ENCODE results near the gene LSM4. TPM values are rescaled to one million over a fixed set of nuclear protein-coding genes. Genes with fewer than 3 reads are reported as not detected.
"Not testable (repeated sequence)": the region's sequence is repeated elsewhere in the genome, so short reads cannot be mapped to it uniquely, and the experiment has no call there.

The LSM4 gene
- polyA plus RNA-seq, 1 donor from 2014 or later, result 137 TPM

- H3K27me3 Mint-ChIP-seq, H3K4me1 Mint-ChIP-seq, H3K27ac Mint-ChIP-seq, H3K9me3 Mint-ChIP-seq: not testable (repeated sequence)
- Mint-ChIP-seq H3K36me3 (peaks cover 12% of the 10 kb centered on the region), H3K4me3 (peak overlapping the region in 1 of 4 donors; percentile 20)
These were observed 26.0 kb upstream of the LSM4 start for GRCh38 chr19:18348818-18349339.

- no peaks in the 10 kb centered on the region for H3K27me3 Mint-ChIP-seq
- H3K4me1 Mint-ChIP-seq, result peaks cover 0 to 1% (median 0%) of the 10 kb centered on the region in 3 donors
- no peaks in the 10 kb centered on the region for H3K9me3 Mint-ChIP-seq
- H3K27ac Mint-ChIP-seq, result peak overlapping the region in 1 of 3 donors; percentile 46
- no peak overlapping the region for H3K4me3 Mint-ChIP-seq
- peaks cover 12% of the 10 kb centered on the region for H3K36me3 Mint-ChIP-seq
These were observed 25.3 kb upstream of the LSM4 start for GRCh38 chr19:18348171-18348570.

- Mint-ChIP-seq H3K4me1 (peaks cover 4 to 6% (median 5%) of the 10 kb centered on the region in 3 donors), H3K4me3 (peak overlapping the region in 1 of 4 donors; percentile 55), H3K27me3 (no peaks in the 10 kb centered on the region), H3K36me3 (peaks cover 14% of the 10 kb centered on the region), H3K9me3 (no peaks in the 10 kb centered on the region), H3K27ac (peak overlapping the region in 1 of 3 donors; percentile 44)
These were observed 23.2 kb upstream of the LSM4 start for GRCh38 chr19:18346091-18346490.

- Mint-ChIP-seq H3K27ac (peak overlapping the region in 2 of 3 donors; percentile 14 to 83), H3K36me3 (peaks cover 14% of the 10 kb centered on the region), H3K9me3 (no peaks in the 10 kb centered on the region), H3K4me1 (peaks cover 4 to 6% (median 5%) of the 10 kb centered on the region in 3 donors), H3K4me3 (peak overlapping the region in 1 of 4 donors; percentile 74), H3K27me3 (no peaks in the 10 kb centered on the region)
These were observed 22.4 kb upstream of the LSM4 start for GRCh38 chr19:18345296-18345695.

- H3K4me3 Mint-ChIP-seq, result peak overlapping the region in 1 of 4 donors; percentile 74
- H3K27ac Mint-ChIP-seq, result peak overlapping the region in 1 of 3 donors; percentile 48
- H3K36me3 Mint-ChIP-seq, result peaks cover 12% of the 10 kb centered on the region
- H3K27me3 Mint-ChIP-seq, result no peaks in the 10 kb centered on the region
- H3K4me1 Mint-ChIP-seq, result peaks cover 6 to 8% (median 8%) of the 10 kb centered on the region in 3 donors
- no peaks in the 10 kb centered on the region for H3K9me3 Mint-ChIP-seq
These were observed 21.7 kb upstream of the LSM4 start for GRCh38 chr19:18344582-18344950.

GRCh38 chr19:18342090-18342632, 19.3 kb upstream of the LSM4 start:
- peak overlapping the region; percentile 57 to 97 (median 76) for H3K4me3 Mint-ChIP-seq
- H3K27me3 Mint-ChIP-seq, result no peaks in the 10 kb centered on the region
- peak overlapping the region in 2 of 3 donors; percentile 23 to 45 for H3K27ac Mint-ChIP-seq
- H3K9me3 Mint-ChIP-seq, result no peaks in the 10 kb centered on the region
- peaks cover 8 to 9% (median 9%) of the 10 kb centered on the region in 3 donors for H3K4me1 Mint-ChIP-seq
- H3K36me3 Mint-ChIP-seq, result peaks cover 2% of the 10 kb centered on the region

- Mint-ChIP-seq H3K4me3 (peak overlapping the region; percentile 88 to 97 (median 94)), H3K9me3 (no peaks in the 10 kb centered on the region), H3K27me3 (peaks cover 3% of the 10 kb centered on the region), H3K4me1 (peaks cover 7 to 9% (median 9%) of the 10 kb centered on the region in 3 donors), H3K27ac (no peak overlapping the region), H3K36me3 (peaks cover 2% of the 10 kb centered on the region)
These were observed 18.4 kb upstream of the LSM4 start for GRCh38 chr19:18340990-18341868.

GRCh38 chr19:18340190-18340989, 17.5 kb upstream of the LSM4 start, which contains the start of gene PGPEP1:
Gene PGPEP1 (plus strand): TSS chr19:18340598. CDS start chr19:18340682, 84 bp downstream.
- peak within 1 kb of the TSS in 2 of 3 donors; percentile 82 to 86 for H3K27ac Mint-ChIP-seq
- peaks cover 2% of the 10 kb centered on the region for H3K36me3 Mint-ChIP-seq
- H3K4me1 Mint-ChIP-seq, result peaks cover 7 to 9% (median 9%) of the 10 kb centered on the region in 3 donors

GRCh38 chr19:18339723-18340122, 16.8 kb upstream of the LSM4 start:
- Mint-ChIP-seq H3K4me3 (peak overlapping the region; percentile 88 to 97 (median 93)), H3K4me1 (peaks cover 7 to 9% (median 9%) of the 10 kb centered on the region in 3 donors), H3K27me3 (peaks cover 3% of the 10 kb centered on the region), H3K36me3 (peaks cover 2% of the 10 kb centered on the region), H3K27ac (peak overlapping the region in 2 of 3 donors; percentile 82 to 86), H3K9me3 (no peaks in the 10 kb centered on the region)

More at GRCh38 chr19:18340190-18340989, 17.5 kb upstream of the LSM4 start, which contains the start of gene PGPEP1:
- H3K27me3 Mint-ChIP-seq, result peaks cover 3% of the 10 kb centered on the region
- no peaks in the 10 kb centered on the region for H3K9me3 Mint-ChIP-seq
- H3K4me3 Mint-ChIP-seq, result peak within 1 kb of the TSS; percentile 88 to 97 (median 94)

GRCh38 chr19:18338541-18338940, 15.7 kb upstream of the LSM4 start:
- Mint-ChIP-seq H3K4me3 (peak overlapping the region in 2 of 4 donors; percentile 17 to 74), H3K9me3 (no peaks in the 10 kb centered on the region), H3K4me1 (peaks cover 7 to 9% (median 9%) of the 10 kb centered on the region in 3 donors), H3K27ac (peak overlapping the region in 1 of 3 donors; percentile 68), H3K27me3 (peaks cover 3% of the 10 kb centered on the region), H3K36me3 (peaks cover 2% of the 10 kb centered on the region)

GRCh38 chr19:18336121-18336520, 13.2 kb upstream of the LSM4 start:
- no peaks in the 10 kb centered on the region for H3K9me3 Mint-ChIP-seq
- no peak overlapping the region for H3K27ac Mint-ChIP-seq
- H3K27me3 Mint-ChIP-seq, result peaks cover 7% of the 10 kb centered on the region
- no peaks in the 10 kb centered on the region for H3K36me3 Mint-ChIP-seq
- peak overlapping the region in 1 of 4 donors; percentile 68 for H3K4me3 Mint-ChIP-seq
- H3K4me1 Mint-ChIP-seq, result peaks cover 2 to 5% (median 5%) of the 10 kb centered on the region in 3 donors

- Mint-ChIP-seq H3K4me1 (peaks cover 0 to 4% (median 2%) of the 10 kb centered on the region in 3 donors), H3K27me3 (peaks cover 7% of the 10 kb centered on the region), H3K27ac (no peak overlapping the region), H3K9me3 (no peaks in the 10 kb centered on the region), H3K36me3 (no peaks in the 10 kb centered on the region), H3K4me3 (no peak overlapping the region)
These were observed 10.8 kb upstream of the LSM4 start for GRCh38 chr19:18333680-18334079.

GRCh38 chr19:18332917-18333530, 10.1 kb upstream of the LSM4 start:
- Mint-ChIP-seq H3K36me3 (no peaks in the 10 kb centered on the region), H3K27me3 (peaks cover 7% of the 10 kb centered on the region), H3K4me1 (peaks cover 6 to 8% (median 7%) of the 10 kb centered on the region in 3 donors), H3K9me3 (no peaks in the 10 kb centered on the region), H3K4me3 (no peak overlapping the region), H3K27ac (no peak overlapping the region)

GRCh38 chr19:18330868-18331267, 8.0 kb upstream of the LSM4 start:
- H3K4me3 Mint-ChIP-seq, result no peak overlapping the region
- H3K27me3 Mint-ChIP-seq, result peaks cover 4% of the 10 kb centered on the region
- no peak overlapping the region for H3K27ac Mint-ChIP-seq
- H3K36me3 Mint-ChIP-seq, result no peaks in the 10 kb centered on the region
- H3K9me3 Mint-ChIP-seq, result no peaks in the 10 kb centered on the region
- H3K4me1 Mint-ChIP-seq, result peaks cover 6 to 7% (median 6%) of the 10 kb centered on the region in 3 donors
